Upper lobe of right lung (tissue), 1 donor: Measurements from ENCODE around the gene MED26. TPM values are rescaled to one million over a fixed set of nuclear protein-coding genes. Genes with fewer than 3 reads are reported as not detected.
A peak's percentile ranks its signal among the peaks of the same experiment; 100 is the strongest.
"Not testable (repeated sequence)": the region's sequence is repeated elsewhere in the genome, so short reads cannot be mapped to it uniquely, and the experiment has no call there.

Experiments used
- ATAC-seq: fragments of 200-7000 bp; cut with Tn5 transposase; one replicate; pipeline ENCODE4 v1.9.1; 2020; ENCODE audit warnings: mild to moderate bottlenecking, moderate library complexity
- DNase-seq: peaks from one replicate; pipeline ENCODE4 v3.0.0-alpha.2; 2020
- H3K27ac ChIP-seq: fragments of 200-600 bp; one replicate; pipeline ENCODE4 v1.8.0; 2022
- H3K27me3 ChIP-seq: fragments of 200-600 bp; one replicate; pipeline ENCODE4 v1.8.0; 2022; ENCODE audit warnings: mild to moderate bottlenecking
- H3K36me3 ChIP-seq: fragments of 200-600 bp; one replicate; pipeline ENCODE4 v1.8.0; 2022
- H3K4me1 ChIP-seq: fragments of 200-600 bp; one replicate; pipeline ENCODE4 v1.8.0; 2022
- H3K4me3 ChIP-seq: fragments of 200-600 bp; one replicate; pipeline ENCODE4 v1.8.0; 2022; ENCODE audit warnings: mild to moderate bottlenecking
- H3K9me3 ChIP-seq: fragments of 200-600 bp; one replicate; pipeline ENCODE4 v1.8.0; 2022
- intact Hi-C: fragments of 100-400 bp; cut with DNase I; formaldehyde crosslinking; loops from one replicate; pipeline ENCODE4 v1.11.0; 2022
- total RNA-seq: library from RNA; stranded (reverse); fragmentation: NEBNext Ultra II Directional; extraction: Animal tissue kit (Norgen Biotek cat#: 25700); gene quantifications from one replicate; pipeline ENCODE4 v1.2.1, GENCODE V29; 2021
- TF ChIP-seq, protein P1 (sequence below): fragments of 200-600 bp; IDR thresholded peaks from one replicate; pipeline ENCODE4 v1.8.0; 2022; ENCODE audit warnings: antibody characterized with exemption
- donor health status: DM: no; HTN: yes; CAD: no; lungs with severe emphysema.

Gene MED26
- total RNA-seq, 1 donor from 2014 or later = 13.4 TPM

DNA sequence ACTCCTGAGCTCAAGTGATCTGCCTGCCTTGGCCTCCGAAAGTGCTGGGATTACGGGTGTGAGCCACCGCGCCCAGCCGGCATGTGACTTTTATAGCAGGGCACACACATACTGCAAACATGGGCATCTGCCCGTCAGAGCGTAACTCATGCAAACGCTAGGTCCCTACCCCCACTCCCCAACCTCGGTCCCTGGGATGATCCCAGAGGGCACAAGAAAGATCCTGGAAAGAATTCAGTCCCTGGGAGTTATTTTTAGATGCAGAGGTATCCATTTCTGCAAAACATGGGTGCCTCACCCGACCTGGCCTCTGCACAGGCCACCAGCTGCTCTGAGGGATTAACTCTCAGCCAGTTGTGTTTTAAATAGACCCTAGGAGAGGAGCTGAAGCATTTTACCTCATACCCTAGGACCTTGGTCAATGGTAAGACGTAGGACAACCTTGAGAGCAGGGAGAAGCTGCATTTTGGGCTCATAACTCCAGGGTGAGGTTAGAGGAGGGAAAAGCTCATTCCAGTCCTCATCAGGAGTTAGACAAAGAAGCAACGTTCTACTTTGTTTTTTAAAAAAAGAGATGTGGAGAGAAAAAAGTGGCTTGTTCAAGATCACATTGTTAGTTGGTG lies 43.8 kb upstream of the MED26 start:
- TF ChIP-seq, protein P1, sequence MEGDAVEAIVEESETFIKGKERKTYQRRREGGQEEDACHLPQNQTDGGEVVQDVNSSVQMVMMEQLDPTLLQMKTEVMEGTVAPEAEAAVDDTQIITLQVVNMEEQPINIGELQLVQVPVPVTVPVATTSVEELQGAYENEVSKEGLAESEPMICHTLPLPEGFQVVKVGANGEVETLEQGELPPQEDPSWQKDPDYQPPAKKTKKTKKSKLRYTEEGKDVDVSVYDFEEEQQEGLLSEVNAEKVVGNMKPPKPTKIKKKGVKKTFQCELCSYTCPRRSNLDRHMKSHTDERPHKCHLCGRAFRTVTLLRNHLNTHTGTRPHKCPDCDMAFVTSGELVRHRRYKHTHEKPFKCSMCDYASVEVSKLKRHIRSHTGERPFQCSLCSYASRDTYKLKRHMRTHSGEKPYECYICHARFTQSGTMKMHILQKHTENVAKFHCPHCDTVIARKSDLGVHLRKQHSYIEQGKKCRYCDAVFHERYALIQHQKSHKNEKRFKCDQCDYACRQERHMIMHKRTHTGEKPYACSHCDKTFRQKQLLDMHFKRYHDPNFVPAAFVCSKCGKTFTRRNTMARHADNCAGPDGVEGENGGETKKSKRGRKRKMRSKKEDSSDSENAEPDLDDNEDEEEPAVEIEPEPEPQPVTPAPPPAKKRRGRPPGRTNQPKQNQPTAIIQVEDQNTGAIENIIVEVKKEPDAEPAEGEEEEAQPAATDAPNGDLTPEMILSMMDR = no peak
- H3K27ac ChIP-seq = no peak overlapping the region

DNA sequence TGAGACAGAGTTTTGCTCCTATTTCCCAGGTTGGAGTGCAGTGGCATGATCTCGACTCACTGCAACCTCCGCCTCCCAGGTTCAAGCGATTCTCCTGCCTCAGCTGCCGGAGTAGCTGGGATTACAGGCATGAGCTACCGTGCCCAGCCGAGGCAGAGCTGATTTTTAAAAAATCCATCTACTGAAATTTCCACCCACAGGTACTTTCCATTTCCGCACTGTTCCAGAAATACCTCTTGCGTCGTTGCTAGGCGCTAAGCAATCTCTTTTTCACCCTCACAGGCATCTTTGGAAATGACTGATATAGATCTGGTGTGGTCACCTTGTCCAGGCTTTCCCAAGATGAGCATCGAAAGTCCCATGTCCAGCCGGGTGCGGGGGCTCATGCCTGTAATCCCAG lies 42.3 kb upstream of the MED26 start:
- H3K9me3 ChIP-seq = no peaks in the 10 kb centered on the region
- no peak for DNase-seq
- intact Hi-C loops = no loop called here
- ATAC-seq = no peak
- H3K36me3 ChIP-seq = no peaks in the 10 kb centered on the region
- no peak overlapping the region for H3K27ac ChIP-seq
- H3K4me3 ChIP-seq = no peak overlapping the region
- TF ChIP-seq, protein P1 = no peak
- H3K27me3 ChIP-seq = no peaks in the 10 kb centered on the region
- no peaks in the 10 kb centered on the region for H3K4me1 ChIP-seq

More for the DNA sequence above, 43.8 kb upstream of the MED26 start:
- intact Hi-C loops = no loop called here
- H3K27me3 ChIP-seq = no peaks in the 10 kb centered on the region
- ATAC-seq (no peak), DNase-seq (no peak)
- H3K36me3 ChIP-seq = no peaks in the 10 kb centered on the region
- H3K4me1 ChIP-seq = no peaks in the 10 kb centered on the region
- H3K9me3 ChIP-seq = no peaks in the 10 kb centered on the region
- H3K4me3 ChIP-seq = no peak overlapping the region

DNA sequence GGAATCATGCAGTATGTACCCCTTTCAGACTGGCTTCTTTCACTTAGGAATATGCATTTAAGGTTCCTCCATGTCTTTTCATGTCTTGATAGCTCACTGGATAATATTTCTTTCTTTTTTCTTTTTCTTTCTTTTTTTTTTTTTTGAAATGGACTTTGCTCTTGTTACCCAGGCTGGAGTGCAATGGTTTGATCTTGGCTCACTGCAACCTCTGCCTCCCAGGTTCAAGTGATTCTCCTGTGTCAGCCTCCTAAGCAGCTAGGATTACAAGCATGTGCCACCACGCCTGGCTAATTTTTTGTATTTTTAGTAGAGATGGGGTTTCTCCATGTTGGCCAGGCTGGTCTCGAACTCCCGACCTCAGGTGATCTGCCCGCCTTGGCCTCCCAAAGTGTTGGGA lies 40.7 kb upstream of the MED26 start:
- ATAC-seq, intact Hi-C loops, H3K27me3 ChIP-seq, DNase-seq, H3K4me3 ChIP-seq, H3K27ac ChIP-seq, H3K4me1 ChIP-seq, H3K9me3 ChIP-seq, H3K36me3 ChIP-seq: not testable (repeated sequence)

DNA sequence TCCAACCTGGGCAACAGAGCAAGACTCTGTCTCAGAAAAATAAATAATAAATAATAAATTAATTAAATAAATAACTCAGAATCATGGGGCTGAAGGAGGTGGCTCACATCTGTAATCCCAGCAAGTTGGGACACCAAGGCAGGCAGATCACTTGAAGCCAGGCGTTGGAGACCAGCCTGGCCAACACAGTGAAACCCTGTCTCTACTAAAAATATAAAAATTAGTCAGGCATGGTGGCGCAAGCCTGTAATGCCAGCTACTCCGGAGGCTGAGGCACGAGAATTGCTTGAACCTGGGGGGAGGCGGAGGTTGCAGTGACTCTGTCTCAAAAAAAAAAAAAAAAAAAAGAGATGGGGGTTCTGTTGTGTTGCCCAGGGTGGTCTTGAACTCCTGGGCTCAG lies 40.2 kb upstream of the MED26 start:
- H3K27me3 ChIP-seq = no peaks in the 10 kb centered on the region
- DNase-seq = no peak
- intact Hi-C loops = no loop called here
- H3K4me1 ChIP-seq = no peaks in the 10 kb centered on the region
- no peak overlapping the region for H3K27ac ChIP-seq
- no peaks in the 10 kb centered on the region for H3K9me3 ChIP-seq
- no peak overlapping the region for H3K4me3 ChIP-seq
- TF ChIP-seq, protein P1 = no peak
- no peak for ATAC-seq
- H3K36me3 ChIP-seq = no peaks in the 10 kb centered on the region

DNA sequence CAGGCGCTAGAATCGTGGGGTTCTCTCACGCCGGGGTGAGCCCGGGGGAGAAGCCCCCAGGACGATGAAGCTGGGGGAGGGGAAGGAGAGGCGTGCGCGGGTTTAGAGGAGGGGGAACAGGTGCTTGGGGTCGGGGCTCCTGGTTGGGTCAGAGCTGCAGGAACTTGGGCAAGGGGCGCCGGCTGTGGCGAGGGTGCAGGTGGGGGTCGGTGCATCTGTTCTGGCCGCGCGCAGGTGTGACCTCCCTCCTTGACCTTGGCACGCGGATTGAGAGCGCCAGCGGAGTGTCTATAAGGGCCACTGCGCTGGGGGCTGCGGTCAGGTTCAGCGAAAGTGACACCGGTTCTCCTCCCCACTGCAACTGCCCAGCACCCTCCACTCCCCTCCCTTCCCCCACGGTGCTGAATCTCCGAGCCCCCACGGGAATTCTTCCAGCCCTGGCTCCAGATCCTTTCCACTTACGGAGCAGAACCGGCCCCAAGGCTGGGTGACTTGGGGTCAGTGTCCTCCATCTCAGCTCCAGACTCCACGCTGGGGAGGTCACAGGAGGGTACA lies 33.6 kb upstream of the MED26 start:
- H3K9me3 ChIP-seq = no peaks in the 10 kb centered on the region
- H3K27me3 ChIP-seq = no peaks in the 10 kb centered on the region
- DNase-seq (peak; percentile 67), ATAC-seq (no peak)
- intact Hi-C loops = no loop called here
- H3K36me3 ChIP-seq = peaks cover 24% of the 10 kb centered on the region
- peaks cover 20% of the 10 kb centered on the region for H3K4me1 ChIP-seq
- peak overlapping the region; percentile 62 for H3K4me3 ChIP-seq
- TF ChIP-seq, protein P1 = no peak
- H3K27ac ChIP-seq = peak overlapping the region; percentile 11

DNA sequence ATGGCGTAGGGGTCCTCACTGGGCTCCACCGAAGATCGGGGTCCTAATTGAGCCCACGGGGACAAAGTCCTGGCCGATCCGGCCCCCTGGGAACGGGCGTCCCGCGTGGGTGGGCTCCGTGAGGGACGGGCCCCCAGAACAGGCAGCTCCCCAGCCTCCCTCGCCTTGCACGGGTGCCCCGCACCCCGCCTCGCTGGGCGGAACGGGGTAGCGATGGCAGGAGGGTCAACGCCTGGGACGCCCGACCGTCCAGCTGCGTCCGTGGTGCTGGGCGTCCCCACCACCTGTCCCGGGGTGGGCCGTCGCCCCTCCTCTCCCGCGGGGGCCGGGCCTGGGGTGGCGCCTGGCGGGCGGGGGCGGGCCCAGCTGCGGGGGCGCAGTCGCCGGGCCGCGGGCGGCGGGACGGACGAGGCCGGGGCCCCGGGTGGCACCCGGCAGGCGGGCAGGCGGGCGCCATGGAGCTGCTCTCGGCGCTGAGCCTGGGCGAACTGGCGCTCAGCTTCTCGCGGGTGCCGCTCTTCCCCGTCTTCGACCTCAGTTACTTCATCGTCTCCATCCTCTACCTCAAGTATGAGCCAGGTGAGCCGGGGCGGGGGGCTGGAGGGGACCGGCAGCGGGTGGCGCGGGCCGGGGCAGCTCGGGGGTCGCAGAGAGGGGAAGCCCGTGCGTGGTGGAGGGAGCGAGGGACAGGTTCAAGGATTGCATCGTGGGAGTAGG lies 32.9 kb upstream of the MED26 start, which contains the start of gene TMEM38A:
TSS of gene TMEM38A (plus strand) at position 377 of the 717 bp plus-strand sequence. CDS start at position 456, 79 bp downstream.
- H3K27me3 ChIP-seq = no peaks in the 10 kb centered on the region
- H3K4me3 ChIP-seq = peak within 1 kb of the TSS; percentile 62
- H3K36me3 ChIP-seq = peaks cover 30% of the 10 kb centered on the region
- ATAC-seq = peak; percentile 50
- H3K4me1 ChIP-seq = peaks cover 20% of the 10 kb centered on the region
- TF ChIP-seq, protein P1 = no peak
- peak; percentile 78 for DNase-seq
- intact Hi-C loops = no loop called here
- H3K9me3 ChIP-seq = no peaks in the 10 kb centered on the region
- H3K27ac ChIP-seq = peak within 1 kb of the TSS; percentile 87
